NCI-H82 treated with DMSO at 0.1 percent for 48 hours (cell line): ENCODE results near the gene GPRC5A.
A peak's percentile ranks its signal among the peaks of the same experiment; 100 is the strongest.

ENCODE experiments used
- DNase-seq: peaks from one replicate; lab custom pipeline; 2025; ENCODE audit not compliant: unreplicated experiment; lab: John Stamatoyannopoulos, UW

The GPRC5A gene

GRCh38 chr12:12938541-12938940 lies 47.2 kb downstream of the GPRC5A start:
- no peak for DNase-seq

GRCh38 chr12:12939888-12940287 lies 48.5 kb downstream of the GPRC5A start:
- DNase-seq, result no peak

GRCh38 chr12:12941450-12942350 lies 50.3 kb downstream of the GPRC5A start:
- no peak for DNase-seq

GRCh38 chr12:12943586-12944260 lies 52.4 kb downstream of the GPRC5A start:
- no peak for DNase-seq

- DNase-seq, result no peak
Measured at GRCh38 chr12:12945591-12945990, 54.2 kb downstream of the GPRC5A start.

- DNase-seq, result no peak
Measured at GRCh38 chr12:12946686-12947355, 55.5 kb downstream of the GPRC5A start.

- no peak for DNase-seq
Measured at GRCh38 chr12:12947902-12948301, 56.5 kb downstream of the GPRC5A start.

- DNase-seq, result no peak
Measured at GRCh38 chr12:12951504-12951903, 60.1 kb downstream of the GPRC5A start.

- no peak for DNase-seq
Measured at GRCh38 chr12:12952036-12952435, 60.7 kb downstream of the GPRC5A start, which contains the start of gene GPRC5D. Gene GPRC5D (minus strand): TSS chr12:12952170. CDS start chr12:12950384, 1,786 bp downstream.

- peak; percentile 51 for DNase-seq
Measured at GRCh38 chr12:12954356-12954755, 63.0 kb downstream of the GPRC5A start.

GRCh38 chr12:12954878-12955625 lies 63.7 kb downstream of the GPRC5A start:
- no peak for DNase-seq

- no peak for DNase-seq
Measured at GRCh38 chr12:12958886-12959285, 67.5 kb downstream of the GPRC5A start.

- DNase-seq, result no peak
Measured at GRCh38 chr12:12960639-12961209, 69.4 kb downstream of the GPRC5A start.

- no peak for DNase-seq
Measured at GRCh38 chr12:12964255-12964654, 72.9 kb downstream of the GPRC5A start.

- no peak for DNase-seq
Measured at GRCh38 chr12:12965836-12966235, 74.5 kb downstream of the GPRC5A start.
